Keratinocyte (primary cell): ENCODE measurements around the gene NAA35. TPM values are rescaled to one million over a fixed set of nuclear protein-coding genes. Genes with fewer than 3 reads are reported as not detected.
"Not testable (repeated sequence)": the region's sequence is repeated elsewhere in the genome, so short reads cannot be mapped to it uniquely, and the experiment has no call there.

ENCODE experiments used
- DNase-seq: peaks from one replicate; pipeline ENCODE4 v3.0.0-alpha.2; 2011; ENCODE audit warnings: low read depth, missing footprints, low spot score
- FAIRE-seq: peaks from 2 replicates; lab custom pipeline; 2011; peaks lifted over from hg19 to GRCh38; lab: Jason Lieb, UNC
- H2AFZ ChIP-seq: 2 replicates; pipeline ENCODE4 v1.6.0; 2012; ENCODE audit warnings: low read length, control low read depth, inconsistent platforms; ENCODE audit not compliant: control insufficient read depth
- H3K27ac ChIP-seq: 2 replicates; pipeline ENCODE4 v1.5.1; 2011; ENCODE audit warnings: low read length; ENCODE audit not compliant: control insufficient read depth, insufficient read depth
- H3K27me3 ChIP-seq: 3 replicates; pipeline ENCODE4 v1.6.0; 2011; ENCODE audit warnings: low read length; ENCODE audit not compliant: control insufficient read depth, insufficient read depth; ENCODE audit errors: extremely low read depth
- H3K36me3 ChIP-seq, 2 experiments: 2 replicates in 1 of 2; 3 replicates in 1 of 2; pipeline ENCODE4 v1.5.1; 2011; ENCODE audit warnings: low read length in 2 of 2, mild to moderate bottlenecking in 1 of 2; ENCODE audit not compliant: control insufficient read depth in 2 of 2, insufficient read depth in 2 of 2; ENCODE audit errors: extremely low read depth in 1 of 2
- H3K4me1 ChIP-seq: 3 replicates; pipeline ENCODE4 v1.5.1; 2011; ENCODE audit warnings: low read length; ENCODE audit not compliant: control insufficient read depth, insufficient read depth; ENCODE audit errors: extremely low read depth
- H3K4me2 ChIP-seq: 3 replicates; pipeline ENCODE4 v1.6.0; 2011; ENCODE audit warnings: low read depth, low read length; ENCODE audit not compliant: control insufficient read depth, insufficient read depth; ENCODE audit errors: extremely low read depth
- H3K4me3 ChIP-seq, 3 experiments: fragments of 200-600 bp in 1 of 3; sonication (generic) in 1 of 3; 2 replicates in 2 of 3; 3 replicates in 1 of 3; pipeline ENCODE4 v1.5.1; 2011 to 2016; ENCODE audit warnings: low read length in 3 of 3, mild to moderate bottlenecking in 3 of 3, control low read depth in 2 of 3, inconsistent platforms in 1 of 3, low read depth in 1 of 3, mixed read lengths in 1 of 3, mixed run types in 1 of 3, moderate library complexity in 1 of 3; ENCODE audit not compliant: control insufficient read depth in 2 of 3, insufficient read depth in 2 of 3; ENCODE audit errors: extremely low read depth in 1 of 3
- H3K79me2 ChIP-seq: 2 replicates; pipeline ENCODE4 v1.6.0; 2012; ENCODE audit warnings: low read length; ENCODE audit not compliant: control insufficient read depth, insufficient read depth
- H3K9ac ChIP-seq: 3 replicates; pipeline ENCODE4 v1.6.0; 2011; ENCODE audit warnings: low read length; ENCODE audit not compliant: control insufficient read depth, insufficient read depth; ENCODE audit errors: extremely low read depth
- H3K9me1 ChIP-seq: 3 replicates; pipeline ENCODE4 v1.6.0; 2011; ENCODE audit warnings: low read length; ENCODE audit not compliant: control insufficient read depth, insufficient read depth; ENCODE audit errors: extremely low read depth
- H3K9me3 ChIP-seq: 2 replicates; pipeline ENCODE4 v1.5.1; 2012; ENCODE audit warnings: low read depth, low read length; ENCODE audit not compliant: control insufficient read depth
- H4K20me1 ChIP-seq: 3 replicates; pipeline ENCODE4 v1.6.0; 2011; ENCODE audit warnings: low read length; ENCODE audit not compliant: control insufficient read depth, insufficient read depth; ENCODE audit errors: extremely low read depth
- CTCF ChIP-seq, 3 experiments: IDR thresholded peaks in 1 of 3; conservative IDR thresholded peaks in 1 of 3; optimal IDR thresholded peaks in 1 of 3; 2 replicates in 2 of 3; 3 replicates in 1 of 3; pipeline versions ENCODE3 to v1.5.1; 2011; ENCODE audit warnings: low read length in 3 of 3, mild to moderate bottlenecking in 3 of 3, moderate library complexity in 2 of 3, control low read depth in 1 of 3, inconsistent platforms in 1 of 3; ENCODE audit not compliant: insufficient read depth in 2 of 3; ENCODE audit errors: extremely low read depth in 1 of 3
- EZH2 ChIP-seq: IDR thresholded peaks from one replicate; pipeline ENCODE4 v1.6.1; 2012; ENCODE audit warnings: inconsistent platforms, mild to moderate bottlenecking, low read length, moderate library complexity
- dilution Hi-C: fragments of 300-500 bp; cut with MboI; formaldehyde crosslinking; loops from one replicate; pipeline ENCODE4 v1.7.0; 2020; ENCODE audit warnings: low sequenced_read_pairs; ENCODE audit not compliant: extremely low pct_ligation_motif_present
- polyA plus RNA-seq, 5 experiments: library from polyadenylated mRNA; depleted of rRNA in 3 of 5; stranded (reverse) in 3 of 5; stranded (forward) in 1 of 5; unstranded in 1 of 5; fragments of >200 nt; gene quantifications; 1 replicate in 1 of 5; 2 replicates in 3 of 5; 3 replicates in 1 of 5; pipeline versions ENCODE4 v1.2.1 to v1.2.3, GENCODE V29; 2011 to 2012; ENCODE audit warnings: missing spikeins in 2 of 5, low read depth in 1 of 5, low replicate concordance in 1 of 5

Gene NAA35
- polyA plus RNA-seq, 1 donor (not counting 4 experiments of a cell fraction or from before 2014, with no cell fraction given), result 33.8 TPM

GRCh38 chr9:86047361-86047760 is 106.4 kb downstream of the NAA35 start:
- no peak overlapping the region for H2AFZ ChIP-seq
- H3K4me1 ChIP-seq, result no peaks in the 10 kb centered on the region
- H3K79me2 ChIP-seq, result no peaks in the 10 kb centered on the region
- no peaks in the 10 kb centered on the region for H3K9me1 ChIP-seq
- H3K9ac ChIP-seq, result no peak overlapping the region
- no peak overlapping the region for H3K4me2 ChIP-seq
- no peaks in the 10 kb centered on the region for H3K27me3 ChIP-seq
- TF ChIP-seq CTCF (optimal IDR thresholded peaks at IDR 0.05 in 1 of 3, IDR thresholded peaks at IDR 0.05 in 1 of 3, conservative IDR thresholded peaks at IDR 0.05 in 1 of 3; ENCODE audit: extremely low read depth in 1 of 3, insufficient read depth in 2 of 3, low read length in 3 of 3), result no peak
- TF ChIP-seq EZH2, result no peak
- H3K4me3 ChIP-seq, result no peak overlapping the region
- no peaks in the 10 kb centered on the region for H3K9me3 ChIP-seq
- DNase-seq (no peak), FAIRE-seq (no peak)
- no peaks in the 10 kb centered on the region for H4K20me1 ChIP-seq
- H3K27ac ChIP-seq, result no peak overlapping the region
- dilution Hi-C loops, result no loop called here
- H3K36me3 ChIP-seq, result peaks cover 0 to 4% of the 10 kb centered on the region in 2 experiments

- H3K9me3 ChIP-seq, H2AFZ ChIP-seq, H4K20me1 ChIP-seq, H3K79me2 ChIP-seq, H3K4me1 ChIP-seq, H3K4me2 ChIP-seq, H3K27ac ChIP-seq, FAIRE-seq, H3K9ac ChIP-seq, H3K36me3 ChIP-seq, dilution Hi-C loops, DNase-seq, H3K27me3 ChIP-seq, H3K4me3 ChIP-seq, H3K9me1 ChIP-seq: not testable (repeated sequence)
Observed at GRCh38 chr9:86048018-86048742, 107.2 kb downstream of the NAA35 start.
